SK-N-SH (cell line): ENCODE measurements around the gene LSM10. TPM values are rescaled to one million over a fixed set of nuclear protein-coding genes. Genes with fewer than 3 reads are reported as not detected.

Source experiments
- CTCF ChIA-PET: fragments of 300-600, 350-600 bp; formaldehyde crosslinking; extraction: SDS; loops from one replicate; lab custom pipeline; 2021; lab: Yijun Ruan, JAX
- POLR2A ChIA-PET: fragments of 350-600 bp; sonication (Branson Sonifier 250); formaldehyde crosslinking; extraction: SDS; loops from one replicate; lab custom pipeline; 2020; ENCODE audit warnings: antibody characterized with exemption, inconsistent platforms; lab: Yijun Ruan, JAX
- DNase-seq: peaks from one replicate; pipeline ENCODE4 v3.0.0; 2012
- H2AFZ ChIP-seq: fragments of 200-600 bp; sonication (generic); 2 replicates; pipeline ENCODE4 v1.8.1; 2016; ENCODE audit warnings: antibody characterized with exemption, mild to moderate bottlenecking, low read depth
- H3F3A ChIP-seq: fragments of 200-600 bp; sonication (generic); replicated peaks from 2 replicates; pipeline ENCODE3; 2016; ENCODE audit warnings: antibody characterized with exemption, mild to moderate bottlenecking; ENCODE audit not compliant: insufficient read depth
- H3K27ac ChIP-seq, 2 experiments: fragments of 200-500 bp in 1 of 2; fragments of 200-600 bp in 1 of 2; sonication (Bioruptor generic) in 1 of 2; sonication (generic), shearing (Covaris generic) in 1 of 2; 2 replicates each; pipeline versions ENCODE4 v1.5.1 to v1.6.1; 2014 to 2016; ENCODE audit warnings: low read depth in 2 of 2, inconsistent platforms in 1 of 2, low read length in 1 of 2, mild to moderate bottlenecking in 1 of 2, mixed read lengths in 1 of 2
- H3K27me3 ChIP-seq: fragments of 200-600 bp; sonication (generic), shearing (Covaris generic); 2 replicates; pipeline ENCODE4 v1.6.1; 2016; ENCODE audit warnings: mixed run types; ENCODE audit not compliant: insufficient read depth
- H3K36me3 ChIP-seq, 2 experiments: fragments of 200-500 bp in 1 of 2; fragments of 200-600 bp in 1 of 2; sonication (Bioruptor generic) in 1 of 2; sonication (generic) in 1 of 2; replicated peaks in 1 of 2; 2 replicates each; pipeline versions ENCODE3 to v1.5.1; 2014 to 2016; ENCODE audit warnings: low read length in 1 of 2, mild to moderate bottlenecking in 1 of 2; ENCODE audit not compliant: insufficient read depth in 2 of 2, control insufficient read depth in 1 of 2
- H3K4me1 ChIP-seq, 2 experiments: fragments of 200-500 bp in 1 of 2; fragments of 200-600 bp in 1 of 2; sonication (Bioruptor generic) in 1 of 2; sonication (generic), shearing (Covaris generic) in 1 of 2; 2 replicates each; pipeline versions ENCODE4 v1.5.1 to v1.6.1; 2014 to 2016; ENCODE audit warnings: low read depth in 1 of 2, low read length in 1 of 2, mixed run types in 1 of 2; ENCODE audit not compliant: insufficient read depth in 2 of 2, control insufficient read depth in 1 of 2
- H3K4me2 ChIP-seq: fragments of 200-600 bp; sonication (generic), shearing (Covaris generic); 2 replicates; pipeline ENCODE4 v1.6.1; 2017; ENCODE audit warnings: mixed run types
- H3K4me3 ChIP-seq, 2 experiments: fragments of 200-500 bp in 1 of 2; fragments of 200-600 bp in 1 of 2; sonication (Bioruptor generic) in 1 of 2; sonication (generic), shearing (Covaris generic) in 1 of 2; 2 replicates each; pipeline versions ENCODE4 v1.5.1 to v1.8.1; 2014 to 2016; ENCODE audit warnings: low read depth in 2 of 2, inconsistent platforms in 1 of 2, low read length in 1 of 2, mild to moderate bottlenecking in 1 of 2, mixed read lengths in 1 of 2, moderate library complexity in 1 of 2
- H3K79me2 ChIP-seq: fragments of 200-600 bp; sonication (generic); 2 replicates; pipeline ENCODE4 v1.8.1; 2017; ENCODE audit warnings: mild to moderate bottlenecking; ENCODE audit not compliant: insufficient read depth
- H3K9ac ChIP-seq: fragments of 200-600 bp; sonication (generic); 2 replicates; pipeline ENCODE4 v1.6.1; 2017; ENCODE audit warnings: mixed run types
- H3K9me2 ChIP-seq: fragments of 200-600 bp; sonication (generic); 2 replicates; pipeline ENCODE4 v1.6.1; 2017; ENCODE audit warnings: mixed run types
- H3K9me3 ChIP-seq: fragments of 200-600 bp; sonication (generic); 2 replicates; pipeline ENCODE4 v1.6.1; 2017; ENCODE audit warnings: mixed run types, mild to moderate bottlenecking, moderate library complexity
- H4K20me1 ChIP-seq: fragments of 200-600 bp; sonication (generic); 2 replicates; pipeline ENCODE4 v1.6.1; 2017; ENCODE audit warnings: mild to moderate bottlenecking, mixed run types; ENCODE audit not compliant: insufficient read depth
- CHD2 ChIP-seq: fragments of 150-350 bp; IDR thresholded peaks from 2 replicates; pipeline ENCODE4 v1.6.1; 2018; ENCODE audit warnings: low read length; ENCODE audit not compliant: partially characterized antibody
- ELF1 ChIP-seq: IDR thresholded peaks from 2 replicates; pipeline ENCODE4 v1.4.0; 2012
- EP300 ChIP-seq, 2 experiments: IDR thresholded peaks; 2 replicates each; pipeline versions ENCODE4 v1.4.0 to v1.6.1; 2012; ENCODE audit warnings: borderline replicate concordance in 1 of 2, low read depth in 1 of 2, low read length in 1 of 2
- EZH2phosphoT487 ChIP-seq: fragments of 200-600 bp; sonication (generic); IDR thresholded peaks from 2 replicates; pipeline ENCODE4 v1.6.1; 2017; ENCODE audit warnings: low read depth, mixed run types, mild to moderate bottlenecking, antibody characterized with exemption, moderate library complexity, borderline replicate concordance
- FOSL2 ChIP-seq: IDR thresholded peaks from 2 replicates; pipeline ENCODE4 v1.4.0; 2012; ENCODE audit warnings: low read depth, mild to moderate bottlenecking, moderate library complexity, borderline replicate concordance
- FOXM1 ChIP-seq: IDR thresholded peaks from 2 replicates; pipeline ENCODE4 v1.4.0; 2012; ENCODE audit warnings: low read depth, mild to moderate bottlenecking
- GABPA ChIP-seq: IDR thresholded peaks from 2 replicates; pipeline ENCODE4 v1.4.0; 2012; ENCODE audit warnings: low read depth, mild to moderate bottlenecking
- GATA2 ChIP-seq: sonication (generic); formaldehyde crosslinking; IDR thresholded peaks from 2 replicates; pipeline ENCODE4 v1.5.0; 2020; ENCODE audit warnings: mild to moderate bottlenecking, missing genetic modification reagents
- MEF2A ChIP-seq: IDR thresholded peaks from 2 replicates; pipeline ENCODE4 v1.4.0; 2012; ENCODE audit warnings: low read depth, borderline replicate concordance
- MXI1 ChIP-seq: IDR thresholded peaks from 2 replicates; pipeline ENCODE4 v1.6.1; 2012; ENCODE audit warnings: mild to moderate bottlenecking, low read depth, low read length, improper control_type of control experiment
- RAD21 ChIP-seq: IDR thresholded peaks from 2 replicates; pipeline ENCODE4 v1.6.1; 2012; ENCODE audit warnings: mild to moderate bottlenecking, low read length
- RFX5 ChIP-seq: IDR thresholded peaks from 2 replicates; pipeline ENCODE4 v1.6.1; 2012; ENCODE audit warnings: mild to moderate bottlenecking, improper control_type of control experiment, low read length
- RXRA ChIP-seq: IDR thresholded peaks from 2 replicates; pipeline ENCODE4 v1.4.0; 2012; ENCODE audit warnings: low read depth, mild to moderate bottlenecking, borderline replicate concordance
- SIN3A ChIP-seq: IDR thresholded peaks from 2 replicates; pipeline ENCODE4 v1.6.1; 2012; ENCODE audit warnings: low read depth, mild to moderate bottlenecking, low read length, moderate library complexity, borderline replicate concordance
- SMC3 ChIP-seq: IDR thresholded peaks from 2 replicates; pipeline ENCODE4 v1.6.1; 2012; ENCODE audit warnings: low read depth, low read length, improper control_type of control experiment
- YY1 ChIP-seq: IDR thresholded peaks from 2 replicates; pipeline ENCODE4 v1.4.0; 2012; ENCODE audit warnings: low read depth, mild to moderate bottlenecking
- WGBS: methylation state at CpG from one replicate; pipeline ENCODE4 v1.1.6; 2017; ENCODE audit warnings: low lambda C conversion rate; 5-methylcytosine and 5-hydroxymethylcytosine counted together
- polyA plus RNA-seq, 3 experiments: library from polyadenylated mRNA; depleted of rRNA; stranded (reverse); fragments of >200 nt; gene quantifications; 2 replicates each; pipeline ENCODE4 v1.2.3, GENCODE V29; 2012
- TF ChIP-seq, protein P1 (sequence below): fragments of 150-350 bp; IDR thresholded peaks from 2 replicates; pipeline ENCODE4 v1.6.1; 2017; ENCODE audit warnings: antibody characterized with exemption, low read length, low read depth, borderline replicate concordance
- TF ChIP-seq, protein P2 (sequence below): IDR thresholded peaks from 2 replicates; pipeline ENCODE4 v1.6.1; 2012; ENCODE audit warnings: mild to moderate bottlenecking, low read depth, low read length, moderate library complexity

The LSM10 gene
- polyA plus RNA-seq, 1 of the 3 experiments (the other 2 are of a cell fraction): 96.8 TPM

DNA sequence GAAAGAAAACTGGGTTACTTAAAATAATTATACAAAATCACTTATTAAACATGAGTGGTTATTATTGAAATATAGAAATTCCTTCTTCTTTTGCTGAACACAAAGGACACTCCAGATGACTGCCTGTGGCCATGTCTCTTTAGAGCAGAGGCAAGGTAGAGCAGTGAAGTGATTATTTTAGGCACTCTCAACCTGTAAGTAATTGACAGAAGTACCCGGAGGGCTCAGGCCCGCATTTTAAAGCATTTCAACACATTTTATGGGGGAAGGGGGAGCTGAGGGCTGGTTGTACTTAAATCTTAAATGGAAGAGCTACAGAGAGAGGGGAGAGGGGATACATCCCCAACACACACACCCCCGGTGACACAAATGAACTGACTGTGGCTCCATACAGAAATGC is 42.3 kb upstream of the LSM10 start:
- Histone ChIP-seq H3K36me3 (peaks cover 2 to 10% of the 10 kb centered on the region in 2 experiments), H3K79me2 (no peaks in the 10 kb centered on the region), H3K9me2 (no peaks in the 10 kb centered on the region), H3F3A (no peaks in the 10 kb centered on the region), H2AFZ (no peak overlapping the region), H4K20me1 (no peaks in the 10 kb centered on the region), H3K27ac (no peak overlapping the region), H3K4me2 (no peak overlapping the region), H3K9me3 (no peaks in the 10 kb centered on the region), H3K9ac (no peak overlapping the region), H3K27me3 (no peaks in the 10 kb centered on the region), H3K4me1 (no peaks in the 10 kb centered on the region), H3K4me3 (no peak overlapping the region)
- TF ChIP-seq ELF1 (no peak), YY1 (no peak), FOSL2 (no peak), RAD21 (no peak), SIN3A (no peak), CHD2 (no peak), EP300 (IDR thresholded peaks at IDR 0.05; ENCODE audit: borderline replicate concordance in 1 of 2, low read depth in 1 of 2, low read length in 1 of 2) (no peak), EZH2phosphoT487 (no peak), RXRA (no peak), MEF2A (no peak), GABPA (no peak), FOXM1 (no peak), MXI1 (no peak), RFX5 (no peak), SMC3 (no peak), GATA2 (CRISPR knock-in tag) (no peak)
- TF ChIP-seq, protein P1, sequence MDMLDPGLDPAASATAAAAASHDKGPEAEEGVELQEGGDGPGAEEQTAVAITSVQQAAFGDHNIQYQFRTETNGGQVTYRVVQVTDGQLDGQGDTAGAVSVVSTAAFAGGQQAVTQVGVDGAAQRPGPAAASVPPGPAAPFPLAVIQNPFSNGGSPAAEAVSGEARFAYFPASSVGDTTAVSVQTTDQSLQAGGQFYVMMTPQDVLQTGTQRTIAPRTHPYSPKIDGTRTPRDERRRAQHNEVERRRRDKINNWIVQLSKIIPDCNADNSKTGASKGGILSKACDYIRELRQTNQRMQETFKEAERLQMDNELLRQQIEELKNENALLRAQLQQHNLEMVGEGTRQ: no peak
- TF ChIP-seq, protein P2, sequence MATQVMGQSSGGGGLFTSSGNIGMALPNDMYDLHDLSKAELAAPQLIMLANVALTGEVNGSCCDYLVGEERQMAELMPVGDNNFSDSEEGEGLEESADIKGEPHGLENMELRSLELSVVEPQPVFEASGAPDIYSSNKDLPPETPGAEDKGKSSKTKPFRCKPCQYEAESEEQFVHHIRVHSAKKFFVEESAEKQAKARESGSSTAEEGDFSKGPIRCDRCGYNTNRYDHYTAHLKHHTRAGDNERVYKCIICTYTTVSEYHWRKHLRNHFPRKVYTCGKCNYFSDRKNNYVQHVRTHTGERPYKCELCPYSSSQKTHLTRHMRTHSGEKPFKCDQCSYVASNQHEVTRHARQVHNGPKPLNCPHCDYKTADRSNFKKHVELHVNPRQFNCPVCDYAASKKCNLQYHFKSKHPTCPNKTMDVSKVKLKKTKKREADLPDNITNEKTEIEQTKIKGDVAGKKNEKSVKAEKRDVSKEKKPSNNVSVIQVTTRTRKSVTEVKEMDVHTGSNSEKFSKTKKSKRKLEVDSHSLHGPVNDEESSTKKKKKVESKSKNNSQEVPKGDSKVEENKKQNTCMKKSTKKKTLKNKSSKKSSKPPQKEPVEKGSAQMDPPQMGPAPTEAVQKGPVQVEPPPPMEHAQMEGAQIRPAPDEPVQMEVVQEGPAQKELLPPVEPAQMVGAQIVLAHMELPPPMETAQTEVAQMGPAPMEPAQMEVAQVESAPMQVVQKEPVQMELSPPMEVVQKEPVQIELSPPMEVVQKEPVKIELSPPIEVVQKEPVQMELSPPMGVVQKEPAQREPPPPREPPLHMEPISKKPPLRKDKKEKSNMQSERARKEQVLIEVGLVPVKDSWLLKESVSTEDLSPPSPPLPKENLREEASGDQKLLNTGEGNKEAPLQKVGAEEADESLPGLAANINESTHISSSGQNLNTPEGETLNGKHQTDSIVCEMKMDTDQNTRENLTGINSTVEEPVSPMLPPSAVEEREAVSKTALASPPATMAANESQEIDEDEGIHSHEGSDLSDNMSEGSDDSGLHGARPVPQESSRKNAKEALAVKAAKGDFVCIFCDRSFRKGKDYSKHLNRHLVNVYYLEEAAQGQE: no peak
- ChIA-PET POLR2A (no interaction called here), CTCF (interaction anchor here (1.9 kb wide), 1 partner anchor 10 kb away, joined by 8 read pairs; the partner anchor contains the start of gene OSCP1)
- no peak for DNase-seq
- 70% methylated on average over 3 of the region's 3 CpGs for WGBS
